HG03135 (cell line): Measurements from ENCODE around the gene TSSK2.

ENCODE experiments used
- ATAC-seq: cut with Tn5 transposase; IDR thresholded peaks from one replicate; pipeline ENCODE4 v1.9.1; 2021; ENCODE audit warnings: mild to moderate bottlenecking, moderate library complexity; ENCODE audit not compliant: unreplicated experiment

TSSK2 gene

GRCh38 chr22:19122752-19123492, 8.2 kb upstream of the TSSK2 start:
- no peak for ATAC-seq

- ATAC-seq: no peak
Measured at GRCh38 chr22:19123936-19124335, 7.2 kb upstream of the TSSK2 start.

GRCh38 chr22:19124377-19124776, 6.7 kb upstream of the TSSK2 start:
- ATAC-seq: no peak

- no peak for ATAC-seq
Measured at GRCh38 chr22:19125011-19125410, 6.1 kb upstream of the TSSK2 start.

GRCh38 chr22:19125474-19126308, 5.4 kb upstream of the TSSK2 start:
- no peak for ATAC-seq

- ATAC-seq: no peak
Measured at GRCh38 chr22:19126309-19127273, 4.5 kb upstream of the TSSK2 start.

- no peak for ATAC-seq
Measured at GRCh38 chr22:19127329-19128008, 3.6 kb upstream of the TSSK2 start.

- no peak for ATAC-seq
Measured at GRCh38 chr22:19128009-19128401, 3.1 kb upstream of the TSSK2 start.

- ATAC-seq: no peak
Measured at GRCh38 chr22:19128946-19129727, 2.0 kb upstream of the TSSK2 start.

- no peak for ATAC-seq
Measured at GRCh38 chr22:19129871-19130270, 1.2 kb upstream of the TSSK2 start.

GRCh38 chr22:19131685-19132015, 542 bp downstream of the TSSK2 start:
- no peak for ATAC-seq

- no peak for ATAC-seq
Measured at GRCh38 chr22:19132153-19132552, 1.0 kb downstream of the TSSK2 start.

GRCh38 chr22:19132693-19133400, 1.7 kb downstream of the TSSK2 start:
- ATAC-seq: no peak

- no peak for ATAC-seq
Measured at GRCh38 chr22:19133561-19133960, 2.5 kb downstream of the TSSK2 start.

GRCh38 chr22:19134176-19134831, 3.2 kb downstream of the TSSK2 start:
- no peak for ATAC-seq

GRCh38 chr22:19134874-19135273, 3.8 kb downstream of the TSSK2 start:
- no peak for ATAC-seq

- ATAC-seq: no peak
Measured at GRCh38 chr22:19136915-19137314, 5.8 kb downstream of the TSSK2 start.

GRCh38 chr22:19137384-19138216, 6.5 kb downstream of the TSSK2 start:
- no peak for ATAC-seq
